ENCODE data around the gene XBP1.

XBP1 gene

DNA sequence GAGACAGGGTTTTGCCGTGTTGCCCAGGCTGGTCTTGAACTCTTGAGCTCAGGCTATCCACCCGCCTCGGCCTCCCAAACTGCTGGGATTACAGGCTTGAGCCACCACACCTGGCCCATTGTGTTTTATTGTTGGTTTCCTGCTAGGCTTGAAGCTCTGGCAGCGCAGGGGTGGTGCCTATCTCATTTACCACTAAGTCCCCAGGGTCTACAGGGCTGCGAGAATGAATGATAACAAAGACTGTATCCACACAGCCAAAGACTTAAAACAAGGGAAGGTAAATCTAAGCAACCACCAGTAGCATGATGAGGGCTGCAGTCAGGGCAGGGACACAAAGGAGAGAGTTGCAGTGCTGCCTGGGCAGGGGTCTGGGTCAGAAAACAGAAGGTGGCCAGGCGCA lies 37.3 kb upstream of the XBP1 start:
- no peak for DNase-seq (ENCODE audit: extremely low read depth, insufficient read length)
- TF ChIP-seq CTCF (IDR thresholded peaks at IDR 0.05; ENCODE audit: insufficient read depth, low read length, poor library complexity, severe bottlenecking) = no peak

DNA sequence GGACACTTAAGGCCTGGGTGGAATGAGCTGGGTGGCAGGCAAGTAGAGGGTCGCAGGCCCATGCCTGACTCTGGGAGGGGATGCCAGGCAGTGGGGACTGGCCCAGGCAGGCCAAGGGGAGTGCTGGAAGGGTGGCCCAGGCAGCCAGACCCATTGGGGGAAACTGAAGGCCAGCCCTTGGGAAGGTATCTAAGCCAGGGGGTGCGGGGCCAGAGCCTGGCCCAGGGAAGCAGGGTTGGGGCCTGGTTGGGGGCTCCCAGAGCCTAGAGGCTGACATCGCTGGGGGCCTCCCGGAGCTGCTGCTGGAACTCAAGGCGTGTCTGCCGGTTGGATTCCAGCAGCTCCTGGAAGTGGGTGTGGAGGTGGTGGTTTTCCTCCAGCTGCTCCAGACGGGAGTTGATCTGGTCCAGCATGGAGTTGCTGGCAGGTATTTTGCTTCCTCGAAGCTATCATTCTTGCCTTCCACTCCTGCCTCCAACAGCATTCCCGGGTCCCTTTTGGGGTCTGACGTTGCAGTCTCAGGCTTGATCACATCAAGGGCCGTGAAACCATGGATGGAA lies 35.3 kb upstream of the XBP1 start:
- Histone ChIP-seq H3K36me3 (ENCODE audit: control insufficient read depth, insufficient read depth, low read length) (no peaks in the 10 kb centered on the region), H3K27me3 (replicated peaks; ENCODE audit: control insufficient read depth, insufficient read depth, low read length) (no peaks in the 10 kb centered on the region), H3K4me3 (replicated peaks; ENCODE audit: low read depth, low read length) (no peak overlapping the region)
- TF ChIP-seq CTCF (IDR thresholded peaks at IDR 0.05; ENCODE audit: insufficient read depth, low read length, poor library complexity, severe bottlenecking) = no peak
- no peak for DNase-seq (ENCODE audit: extremely low read depth, insufficient read length)

More for the DNA sequence above, 37.3 kb upstream of the XBP1 start:
- Histone ChIP-seq H3K27me3 (replicated peaks; ENCODE audit: control insufficient read depth, insufficient read depth, low read length) (no peaks in the 10 kb centered on the region), H3K4me3 (replicated peaks; ENCODE audit: low read depth, low read length) (no peak overlapping the region), H3K36me3 (ENCODE audit: control insufficient read depth, insufficient read depth, low read length) (no peaks in the 10 kb centered on the region)

- no peak for DNase-seq (ENCODE audit: extremely low read depth, insufficient read length)
- H3K36me3 ChIP-seq (ENCODE audit: control insufficient read depth, insufficient read depth, low read length) = no peaks in the 10 kb centered on the region
- no peak for TF ChIP-seq CTCF (IDR thresholded peaks at IDR 0.05; ENCODE audit: insufficient read depth, low read length, poor library complexity, severe bottlenecking)
These were observed 33.0 kb upstream of the XBP1 start for GRCh38 chr22:28833276-28833923.

DNA sequence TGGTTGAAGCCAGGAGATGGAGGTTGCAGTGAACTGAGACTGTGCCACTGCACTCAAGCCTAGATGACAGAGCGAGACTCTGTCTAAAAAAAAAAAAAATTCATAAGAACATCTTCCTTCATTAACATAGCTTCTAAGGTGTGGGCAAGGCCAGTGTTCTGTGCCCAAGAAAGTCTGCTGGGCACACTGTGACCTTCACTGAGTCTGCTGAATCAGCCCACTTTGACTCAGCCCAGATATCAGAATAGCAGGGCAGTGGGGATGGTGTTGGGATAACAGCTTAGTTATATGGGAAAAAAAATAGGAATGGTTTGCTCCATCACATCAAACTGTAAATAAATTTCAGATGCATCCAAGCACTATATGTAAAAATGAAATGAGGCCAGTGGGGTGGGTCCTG lies 32.4 kb upstream of the XBP1 start:
- no peak overlapping the region for H3K4me3 ChIP-seq (replicated peaks; ENCODE audit: low read depth, low read length)
- no peak for DNase-seq (ENCODE audit: extremely low read depth, insufficient read length)
- H3K27me3 ChIP-seq (replicated peaks; ENCODE audit: control insufficient read depth, insufficient read depth, low read length) = no peaks in the 10 kb centered on the region
- no peaks in the 10 kb centered on the region for H3K36me3 ChIP-seq (ENCODE audit: control insufficient read depth, insufficient read depth, low read length)
- TF ChIP-seq CTCF (IDR thresholded peaks at IDR 0.05; ENCODE audit: insufficient read depth, low read length, poor library complexity, severe bottlenecking) = no peak

More at GRCh38 chr22:28833276-28833923, 33.0 kb upstream of the XBP1 start:
- Histone ChIP-seq H3K4me3 (replicated peaks; ENCODE audit: low read depth, low read length) (no peak overlapping the region), H3K27me3 (replicated peaks; ENCODE audit: control insufficient read depth, insufficient read depth, low read length) (no peaks in the 10 kb centered on the region)

DNA sequence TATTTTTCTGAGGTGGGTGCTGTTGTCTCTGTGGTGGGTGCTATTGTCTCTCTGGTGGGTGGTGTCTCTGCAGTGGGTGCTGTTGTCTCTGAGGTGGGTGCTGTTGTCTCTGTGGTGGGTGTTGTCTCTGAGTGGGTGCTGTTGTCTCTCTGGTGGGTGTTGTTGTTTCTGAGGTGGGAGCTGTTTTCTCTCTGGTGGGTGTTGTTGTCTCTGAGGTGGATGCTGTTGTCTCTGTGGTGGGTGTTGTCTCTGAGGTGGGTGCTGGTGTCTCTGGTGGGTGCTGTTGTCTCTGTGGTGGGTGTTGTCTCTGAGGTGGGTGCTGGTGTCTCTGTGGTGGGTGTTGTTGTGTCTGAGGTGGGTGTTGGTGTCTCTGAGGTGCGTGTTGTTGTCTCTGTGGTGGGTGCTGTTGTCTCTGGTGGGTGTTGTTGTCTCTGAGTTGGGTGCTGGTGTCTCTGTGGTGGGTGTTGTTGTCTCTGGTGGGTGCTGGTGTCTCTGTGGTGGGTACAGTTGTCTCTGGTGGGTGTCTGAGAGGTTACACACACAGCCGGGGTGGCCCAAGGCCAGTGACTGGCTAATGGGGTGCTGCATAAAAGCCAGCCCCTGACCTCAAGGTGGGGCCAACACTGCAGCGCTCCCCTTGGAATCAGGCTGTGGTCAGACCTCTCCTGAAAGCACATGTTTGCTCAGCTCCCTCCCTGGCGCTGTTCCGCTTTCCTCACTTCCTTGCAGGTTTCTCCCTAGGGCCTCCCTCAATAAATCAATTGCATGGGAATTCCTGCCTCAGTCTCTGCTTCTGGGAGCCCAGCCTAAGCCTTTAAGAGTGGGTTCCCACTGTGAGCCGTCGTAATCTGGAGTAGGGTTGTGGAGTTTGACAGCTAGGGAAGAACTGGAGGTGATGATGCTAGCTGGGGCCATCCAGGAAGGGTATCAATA lies 31.0 kb upstream of the XBP1 start:
- no peak for DNase-seq (ENCODE audit: extremely low read depth, insufficient read length)
- no peaks in the 10 kb centered on the region for H3K36me3 ChIP-seq (ENCODE audit: control insufficient read depth, insufficient read depth, low read length)
- TF ChIP-seq CTCF (IDR thresholded peaks at IDR 0.05; ENCODE audit: insufficient read depth, low read length, poor library complexity, severe bottlenecking) = no peak
- no peak overlapping the region for H3K4me3 ChIP-seq (replicated peaks; ENCODE audit: low read depth, low read length)
- H3K27me3 ChIP-seq (replicated peaks; ENCODE audit: control insufficient read depth, insufficient read depth, low read length) = no peaks in the 10 kb centered on the region

All from GM06990 (cell line).